Measurements from ENCODE around the gene BICDL1. TPM values are rescaled to one million over a fixed set of nuclear protein-coding genes. Genes with fewer than 3 reads are reported as not detected.

The BICDL1 gene
- total RNA-seq, 1 experiment from 2014 or later: 14.4 TPM

- ChIA-PET POLR2A (ENCODE audit: unreplicated experiment) (no interaction called here), CTCF (no interaction called here)
- Histone ChIP-seq H3K9me3 (ENCODE audit: insufficient read depth, low read depth) (no peaks in the 10 kb centered on the region), H4K20me1 (ENCODE audit: insufficient read depth) (no peaks in the 10 kb centered on the region), H3K27ac (0 out of 2 replicates have a peak overlapping the region, but pooled peaks have one; percentile 6), H3K4me3 (no peak overlapping the region), H3K4me1 (replicated peaks; ENCODE audit: insufficient read depth) (peaks cover 52% of the 10 kb centered on the region), H2AFZ (no peak overlapping the region), H3K79me2 (ENCODE audit: low read depth) (no peaks in the 10 kb centered on the region), H3K27me3 (ENCODE audit: insufficient read depth, low read depth) (no peaks in the 10 kb centered on the region), H3F3A (ENCODE audit: insufficient read depth, low read depth) (peaks cover 33% of the 10 kb centered on the region), H3K4me2 (no peak overlapping the region), H3K36me3 (ENCODE audit: low read depth) (no peaks in the 10 kb centered on the region), H3K9me2 (ENCODE audit: insufficient read depth) (no peaks in the 10 kb centered on the region)
- TF ChIP-seq EZH2 (IDR thresholded peaks at IDR 0.05; ENCODE audit: low read depth) (no peak), CTCF (conservative IDR thresholded peaks at IDR 0.05) (no peak)
- intact Hi-C loops (cut with micrococcal nuclease; ENCODE audit: unreplicated experiment): no loop called here
- no TSS peak for BruUV-seq (replicated peaks)
- no peak for DNase-seq
These were observed 92.6 kb downstream of the BICDL1 start for GRCh38 chr12:120081641-120082040.

- peak overlapping the region; percentile 76 for H3K27ac ChIP-seq
- H2AFZ ChIP-seq: no peak overlapping the region
- H3F3A ChIP-seq (ENCODE audit: insufficient read depth, low read depth): peaks cover 10% of the 10 kb centered on the region; the same call in 1 of the 2 replicates
- H3K4me3 ChIP-seq: peak overlapping the region; percentile 45; the same call in 1 of the 2 replicates
- no peaks in the 10 kb centered on the region for H3K9me2 ChIP-seq (ENCODE audit: insufficient read depth)
- no peaks in the 10 kb centered on the region for H3K36me3 ChIP-seq (ENCODE audit: low read depth)
- no peaks in the 10 kb centered on the region for H4K20me1 ChIP-seq (ENCODE audit: insufficient read depth)
- POLR2A ChIA-PET (ENCODE audit: unreplicated experiment): interaction anchor here (0.7 kb wide), 1 partner anchor 216 kb away, joined by 3 read pairs; the partner anchor contains the start of gene SIRT4
- no peak for TF ChIP-seq CTCF (conservative IDR thresholded peaks at IDR 0.05)
- TF ChIP-seq EZH2 (IDR thresholded peaks at IDR 0.05; ENCODE audit: low read depth): no peak
- BruUV-seq (replicated peaks): no TSS peak
- peak overlapping the region; percentile 74 for H3K4me2 ChIP-seq
- H3K79me2 ChIP-seq (ENCODE audit: low read depth): no peaks in the 10 kb centered on the region
- no peaks in the 10 kb centered on the region for H3K27me3 ChIP-seq (ENCODE audit: insufficient read depth, low read depth)
- no peaks in the 10 kb centered on the region for H3K9me3 ChIP-seq (ENCODE audit: insufficient read depth, low read depth)
- CTCF ChIA-PET: interaction anchor here (0.6 to 1.4 kb wide), 3 partner anchors 97 to 428 kb away, joined by 3 to 13 read pairs (median 10); partner anchors contain the start of gene BICDL1
- peaks cover 28% of the 10 kb centered on the region for H3K4me1 ChIP-seq (replicated peaks; ENCODE audit: insufficient read depth)
- intact Hi-C loops (cut with micrococcal nuclease; ENCODE audit: unreplicated experiment): loop anchor here (2.0 kb wide), 2 partner anchors 75 to 209 kb away; partner anchors contain the start of gene CIT
- DNase-seq: no peak
These were observed 97.0 kb downstream of the BICDL1 start for GRCh38 chr12:120085920-120086645.

- no peaks in the 10 kb centered on the region for H3K36me3 ChIP-seq (ENCODE audit: low read depth)
- H3K27me3 ChIP-seq (ENCODE audit: insufficient read depth, low read depth): no peaks in the 10 kb centered on the region
- H2AFZ ChIP-seq: no peak overlapping the region
- no TSS peak for BruUV-seq (replicated peaks)
- intact Hi-C loops (cut with micrococcal nuclease; ENCODE audit: unreplicated experiment): loop anchor here (1.0 to 2.0 kb wide), 5 partner anchors 76 to 210 kb away; partner anchors contain the start of gene CIT
- peaks cover 22% of the 10 kb centered on the region for H3K4me1 ChIP-seq (replicated peaks; ENCODE audit: insufficient read depth)
- peak overlapping the region; percentile 76 for H3K27ac ChIP-seq
- ChIA-PET POLR2A (ENCODE audit: unreplicated experiment) (interaction anchor here (0.5 to 1.5 kb wide), 4 partner anchors 113 to 215 kb away, joined by 3 to 11 read pairs (median 6); partner anchors contain the start of gene SIRT4), CTCF (interaction anchor here (0.6 to 1.4 kb wide), 3 partner anchors 98 to 172 kb away, joined by 3 to 10 read pairs (median 4); partner anchors contain the start of gene BICDL1)
- no peaks in the 10 kb centered on the region for H3K9me2 ChIP-seq (ENCODE audit: insufficient read depth)
- peak overlapping the region; percentile 45; the same call in 1 of the 2 replicates for H3K4me3 ChIP-seq
- H3K4me2 ChIP-seq: peak overlapping the region; percentile 74
- H3F3A ChIP-seq (ENCODE audit: insufficient read depth, low read depth): peaks cover 10% of the 10 kb centered on the region; the same call in 1 of the 2 replicates
- TF ChIP-seq EZH2 (IDR thresholded peaks at IDR 0.05; ENCODE audit: low read depth) (no peak), CTCF (conservative IDR thresholded peaks at IDR 0.05) (peak; percentile 84)
- peak; percentile 91 to 98 for DNase-seq
- H3K9me3 ChIP-seq (ENCODE audit: insufficient read depth, low read depth): no peaks in the 10 kb centered on the region
- H3K79me2 ChIP-seq (ENCODE audit: low read depth): no peaks in the 10 kb centered on the region
- H4K20me1 ChIP-seq (ENCODE audit: insufficient read depth): no peaks in the 10 kb centered on the region
These were observed 98.0 kb downstream of the BICDL1 start for GRCh38 chr12:120086801-120087621.

Data from PC-9 (cell line).